Measurements from ENCODE around the gene ARHGAP8.

DNA sequence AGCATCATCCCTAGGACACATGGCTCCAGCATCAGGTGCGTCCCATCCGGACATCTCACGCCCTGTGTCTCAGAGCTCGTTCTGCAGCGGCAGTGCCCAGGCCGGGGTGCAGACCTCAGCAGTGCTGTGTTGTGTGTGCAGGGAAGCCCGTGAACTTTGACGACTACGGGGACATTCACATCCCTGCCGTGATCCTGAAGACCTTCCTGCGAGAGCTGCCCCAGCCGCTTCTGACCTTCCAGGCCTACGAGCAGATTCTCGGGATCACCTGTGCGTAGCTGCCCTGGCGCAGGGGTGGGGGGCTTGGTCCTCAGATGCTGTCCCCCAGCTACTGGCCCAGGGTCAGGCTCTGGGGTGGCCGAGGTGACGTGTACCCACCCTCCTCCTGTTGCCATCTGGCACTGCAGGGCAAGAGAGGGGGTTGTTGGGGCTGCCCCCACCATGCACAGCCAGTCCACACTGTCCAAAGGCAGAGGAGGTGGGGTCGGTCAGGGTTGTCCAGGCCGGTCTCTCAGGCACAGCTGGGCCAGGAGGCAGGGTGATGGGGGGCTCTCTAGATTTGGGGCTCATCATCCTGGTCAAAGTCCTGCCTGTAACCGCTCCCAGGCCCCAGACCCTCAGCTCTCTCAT lies 96.5 kb downstream of the ARHGAP8 start:
- TF ChIP-seq, protein P1, sequence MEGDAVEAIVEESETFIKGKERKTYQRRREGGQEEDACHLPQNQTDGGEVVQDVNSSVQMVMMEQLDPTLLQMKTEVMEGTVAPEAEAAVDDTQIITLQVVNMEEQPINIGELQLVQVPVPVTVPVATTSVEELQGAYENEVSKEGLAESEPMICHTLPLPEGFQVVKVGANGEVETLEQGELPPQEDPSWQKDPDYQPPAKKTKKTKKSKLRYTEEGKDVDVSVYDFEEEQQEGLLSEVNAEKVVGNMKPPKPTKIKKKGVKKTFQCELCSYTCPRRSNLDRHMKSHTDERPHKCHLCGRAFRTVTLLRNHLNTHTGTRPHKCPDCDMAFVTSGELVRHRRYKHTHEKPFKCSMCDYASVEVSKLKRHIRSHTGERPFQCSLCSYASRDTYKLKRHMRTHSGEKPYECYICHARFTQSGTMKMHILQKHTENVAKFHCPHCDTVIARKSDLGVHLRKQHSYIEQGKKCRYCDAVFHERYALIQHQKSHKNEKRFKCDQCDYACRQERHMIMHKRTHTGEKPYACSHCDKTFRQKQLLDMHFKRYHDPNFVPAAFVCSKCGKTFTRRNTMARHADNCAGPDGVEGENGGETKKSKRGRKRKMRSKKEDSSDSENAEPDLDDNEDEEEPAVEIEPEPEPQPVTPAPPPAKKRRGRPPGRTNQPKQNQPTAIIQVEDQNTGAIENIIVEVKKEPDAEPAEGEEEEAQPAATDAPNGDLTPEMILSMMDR (IDR thresholded peaks at IDR 0.05; ENCODE audit: low read depth, low read length): no peak
- no peak for TF ChIP-seq POLR2A (IDR thresholded peaks at IDR 0.05; ENCODE audit: extremely low read depth, insufficient read length)
